Measurements from ENCODE around the gene CCDC12.

GRCh38 chr3:46946856-46947545 lies 29.5 kb downstream of the CCDC12 start:
- TF ChIP-seq, protein P1, sequence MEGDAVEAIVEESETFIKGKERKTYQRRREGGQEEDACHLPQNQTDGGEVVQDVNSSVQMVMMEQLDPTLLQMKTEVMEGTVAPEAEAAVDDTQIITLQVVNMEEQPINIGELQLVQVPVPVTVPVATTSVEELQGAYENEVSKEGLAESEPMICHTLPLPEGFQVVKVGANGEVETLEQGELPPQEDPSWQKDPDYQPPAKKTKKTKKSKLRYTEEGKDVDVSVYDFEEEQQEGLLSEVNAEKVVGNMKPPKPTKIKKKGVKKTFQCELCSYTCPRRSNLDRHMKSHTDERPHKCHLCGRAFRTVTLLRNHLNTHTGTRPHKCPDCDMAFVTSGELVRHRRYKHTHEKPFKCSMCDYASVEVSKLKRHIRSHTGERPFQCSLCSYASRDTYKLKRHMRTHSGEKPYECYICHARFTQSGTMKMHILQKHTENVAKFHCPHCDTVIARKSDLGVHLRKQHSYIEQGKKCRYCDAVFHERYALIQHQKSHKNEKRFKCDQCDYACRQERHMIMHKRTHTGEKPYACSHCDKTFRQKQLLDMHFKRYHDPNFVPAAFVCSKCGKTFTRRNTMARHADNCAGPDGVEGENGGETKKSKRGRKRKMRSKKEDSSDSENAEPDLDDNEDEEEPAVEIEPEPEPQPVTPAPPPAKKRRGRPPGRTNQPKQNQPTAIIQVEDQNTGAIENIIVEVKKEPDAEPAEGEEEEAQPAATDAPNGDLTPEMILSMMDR (IDR thresholded peaks at IDR 0.05; ENCODE audit: insufficient read depth, low read length): no peak
- TF ChIP-seq POLR2AphosphoS5 (IDR thresholded peaks at IDR 0.05; ENCODE audit: low read depth): no peak

Data from HL-60 (cell line).